Activated naive CD8-positive, alpha-beta T cell treated with anti-CD3 and anti-CD28 coated beads for 36 hours (primary cell): ENCODE results near the gene GSTA2. TPM values are rescaled to one million over a fixed set of nuclear protein-coding genes. Genes with fewer than 3 reads are reported as not detected.
"Not testable (repeated sequence)": the region's sequence is repeated elsewhere in the genome, so short reads cannot be mapped to it uniquely, and the experiment has no call there.

Source experiments
- DNase-seq: peaks from one replicate; pipeline ENCODE4 v3.0.0; 2021
- H3K27ac Mint-ChIP-seq: one replicate; pipeline ENCODE4 v1.8.0; 2022; ENCODE audit warnings: mild to moderate bottlenecking, moderate library complexity, mixed read lengths
- H3K27me3 Mint-ChIP-seq: one replicate; pipeline ENCODE4 v1.8.0; 2022; ENCODE audit warnings: mild to moderate bottlenecking, mixed read lengths
- H3K36me3 Mint-ChIP-seq: one replicate; pipeline ENCODE4 v1.8.0; 2021; ENCODE audit warnings: mild to moderate bottlenecking, mixed read lengths
- H3K4me1 Mint-ChIP-seq: one replicate; pipeline ENCODE4 v1.8.0; 2021; ENCODE audit warnings: mixed read lengths
- H3K4me3 Mint-ChIP-seq: one replicate; pipeline ENCODE4 v1.8.0; 2022; ENCODE audit warnings: mild to moderate bottlenecking, moderate library complexity, mixed read lengths
- H3K9me3 Mint-ChIP-seq: one replicate; pipeline ENCODE4 v1.8.0; 2022; ENCODE audit warnings: mixed read lengths
- total RNA-seq, 2 experiments: library from RNA; stranded (reverse); gene quantifications; one replicate each; pipeline ENCODE4 v1.2.3, GENCODE V29; 2021

The GSTA2 gene
- total RNA-seq: not detected

DNA sequence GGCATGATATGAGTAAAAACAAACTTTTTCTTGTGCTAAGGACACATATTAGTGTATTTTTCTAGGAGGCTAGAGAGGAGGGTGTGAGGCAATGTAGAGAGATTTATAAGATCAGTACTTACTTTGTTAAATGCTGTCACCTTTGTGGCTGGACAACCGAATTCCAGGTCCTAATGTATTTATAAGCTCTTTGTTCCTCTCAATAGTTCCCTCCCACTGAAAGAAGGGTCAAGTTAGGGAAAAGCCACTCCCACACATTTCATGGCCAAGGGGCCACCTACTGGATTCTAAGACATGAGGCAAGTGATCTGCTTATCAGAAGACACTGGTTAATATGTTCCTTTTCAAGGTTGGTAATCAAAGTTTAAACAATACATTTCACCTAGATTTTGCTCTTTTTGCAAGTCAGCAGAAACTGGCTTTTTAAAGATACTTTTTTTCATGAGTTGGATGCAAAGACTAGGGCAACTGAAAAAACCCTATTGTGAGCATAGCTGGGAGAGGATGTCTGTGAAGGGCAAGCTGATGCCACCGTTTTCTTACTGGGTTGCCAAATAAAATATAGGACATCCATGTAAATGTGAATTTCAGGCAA lies at the start of gene GSTA2:
GSTA2 (minus strand) TSS at position 154 of the 595 bp plus-strand sequence. CDS start 5,528 bp downstream, outside the sequence.
- H3K36me3 Mint-ChIP-seq, DNase-seq, H3K9me3 Mint-ChIP-seq, H3K4me1 Mint-ChIP-seq, H3K4me3 Mint-ChIP-seq, H3K27ac Mint-ChIP-seq: not testable (repeated sequence)
- peaks cover 19% of the 10 kb centered on the region for H3K27me3 Mint-ChIP-seq

- DNase-seq, H3K9me3 Mint-ChIP-seq, H3K27me3 Mint-ChIP-seq, H3K4me3 Mint-ChIP-seq, H3K36me3 Mint-ChIP-seq, H3K27ac Mint-ChIP-seq, H3K4me1 Mint-ChIP-seq: not testable (repeated sequence)
These were observed 46.5 kb upstream of the GSTA2 start for GRCh38 chr6:52809777-52810176.

- no peaks in the 10 kb centered on the region for H3K4me1 Mint-ChIP-seq
- DNase-seq: no peak
- peaks cover 7% of the 10 kb centered on the region for H3K27me3 Mint-ChIP-seq
These were observed 45.4 kb upstream of the GSTA2 start for GRCh38 chr6:52808660-52809059.

GRCh38 chr6:52803668-52804255 lies 40.5 kb upstream of the GSTA2 start, which contains the start of gene GSTA1:
Gene GSTA1, minus strand, starts transcription at chr6:52803816. Its CDS starts 4,549 bp downstream, at chr6:52799267.
- not testable (repeated sequence) for DNase-seq, H3K4me1 Mint-ChIP-seq, H3K9me3 Mint-ChIP-seq, H3K27ac Mint-ChIP-seq, H3K36me3 Mint-ChIP-seq, H3K4me3 Mint-ChIP-seq
- H3K27me3 Mint-ChIP-seq: peaks cover 26% of the 10 kb centered on the region

More at GRCh38 chr6:52808660-52809059, 45.4 kb upstream of the GSTA2 start:
- H3K9me3 Mint-ChIP-seq: no peaks in the 10 kb centered on the region
- H3K4me3 Mint-ChIP-seq: no peak overlapping the region
- no peaks in the 10 kb centered on the region for H3K36me3 Mint-ChIP-seq
- no peak overlapping the region for H3K27ac Mint-ChIP-seq

- no peaks in the 10 kb centered on the region for H3K9me3 Mint-ChIP-seq
- H3K4me3 Mint-ChIP-seq: no peak overlapping the region
- no peak overlapping the region for H3K27ac Mint-ChIP-seq
- no peaks in the 10 kb centered on the region for H3K36me3 Mint-ChIP-seq
- no peaks in the 10 kb centered on the region for H3K4me1 Mint-ChIP-seq
- peaks cover 26% of the 10 kb centered on the region for H3K27me3 Mint-ChIP-seq
- DNase-seq: no peak
These were observed 39.5 kb upstream of the GSTA2 start for GRCh38 chr6:52802806-52803205.

GRCh38 chr6:52801188-52801841 lies 38.0 kb upstream of the GSTA2 start:
- no peak for DNase-seq
- Mint-ChIP-seq H3K4me1 (no peaks in the 10 kb centered on the region), H3K9me3 (no peaks in the 10 kb centered on the region), H3K4me3 (no peak overlapping the region), H3K27me3 (peaks cover 34% of the 10 kb centered on the region), H3K27ac (no peak overlapping the region), H3K36me3 (no peaks in the 10 kb centered on the region)

DNA sequence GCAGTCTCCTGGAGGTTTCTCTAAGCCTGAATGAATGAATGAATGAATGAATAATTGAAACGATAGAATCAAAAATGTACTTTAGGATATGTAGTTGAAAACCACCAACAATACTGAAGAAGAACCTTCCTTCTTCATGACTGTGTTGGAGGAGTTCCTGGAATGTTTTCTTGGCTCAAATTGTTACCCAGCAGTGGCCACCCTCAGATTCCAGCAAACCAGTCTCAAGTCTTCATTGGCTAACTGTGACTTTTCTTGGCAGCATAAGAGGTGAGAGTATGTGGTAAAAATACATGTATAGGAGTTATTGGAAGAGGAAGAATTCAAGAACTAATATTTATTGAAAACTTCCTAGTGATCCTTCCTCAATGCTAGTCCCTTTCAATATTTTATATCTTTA lies 36.0 kb upstream of the GSTA2 start:
- H3K27me3 Mint-ChIP-seq: peaks cover 30% of the 10 kb centered on the region
- H3K27ac Mint-ChIP-seq, H3K4me3 Mint-ChIP-seq, H3K4me1 Mint-ChIP-seq, H3K36me3 Mint-ChIP-seq, H3K9me3 Mint-ChIP-seq, DNase-seq: not testable (repeated sequence)

GRCh38 chr6:52794366-52794765 lies 31.1 kb upstream of the GSTA2 start:
- DNase-seq, H3K27me3 Mint-ChIP-seq, H3K4me1 Mint-ChIP-seq, H3K4me3 Mint-ChIP-seq, H3K36me3 Mint-ChIP-seq, H3K9me3 Mint-ChIP-seq, H3K27ac Mint-ChIP-seq: not testable (repeated sequence)

GRCh38 chr6:52790861-52791260 lies 27.6 kb upstream of the GSTA2 start:
- H3K27ac Mint-ChIP-seq: no peak overlapping the region
- H3K27me3 Mint-ChIP-seq: peaks cover 13% of the 10 kb centered on the region
- peaks cover 4% of the 10 kb centered on the region for H3K9me3 Mint-ChIP-seq
- no peak for DNase-seq
- H3K4me1 Mint-ChIP-seq: peaks cover 2% of the 10 kb centered on the region
- H3K36me3 Mint-ChIP-seq: no peaks in the 10 kb centered on the region
- H3K4me3 Mint-ChIP-seq: no peak overlapping the region

DNA sequence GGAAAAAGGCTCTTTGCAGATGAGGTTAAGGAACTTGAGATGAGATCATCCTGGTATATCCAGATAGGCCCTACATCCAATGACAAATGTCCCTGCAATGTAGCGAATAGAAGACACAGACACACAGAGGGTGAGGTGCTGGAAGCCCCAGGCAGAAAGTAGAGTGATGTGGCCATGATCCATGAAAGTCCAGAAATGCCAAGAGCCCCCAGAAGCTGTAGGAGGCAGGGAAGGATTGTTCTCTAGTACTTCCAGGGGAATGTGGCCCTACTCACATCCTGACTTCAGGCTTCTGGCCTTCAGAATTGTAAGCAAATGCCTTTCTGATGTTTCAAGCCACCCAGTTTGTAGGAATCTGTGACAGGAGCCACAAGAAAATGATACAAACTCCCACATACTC lies 26.4 kb upstream of the GSTA2 start:
- H3K36me3 Mint-ChIP-seq, H3K9me3 Mint-ChIP-seq, DNase-seq, H3K27ac Mint-ChIP-seq, H3K4me3 Mint-ChIP-seq, H3K4me1 Mint-ChIP-seq: not testable (repeated sequence)
- peaks cover 13% of the 10 kb centered on the region for H3K27me3 Mint-ChIP-seq

DNA sequence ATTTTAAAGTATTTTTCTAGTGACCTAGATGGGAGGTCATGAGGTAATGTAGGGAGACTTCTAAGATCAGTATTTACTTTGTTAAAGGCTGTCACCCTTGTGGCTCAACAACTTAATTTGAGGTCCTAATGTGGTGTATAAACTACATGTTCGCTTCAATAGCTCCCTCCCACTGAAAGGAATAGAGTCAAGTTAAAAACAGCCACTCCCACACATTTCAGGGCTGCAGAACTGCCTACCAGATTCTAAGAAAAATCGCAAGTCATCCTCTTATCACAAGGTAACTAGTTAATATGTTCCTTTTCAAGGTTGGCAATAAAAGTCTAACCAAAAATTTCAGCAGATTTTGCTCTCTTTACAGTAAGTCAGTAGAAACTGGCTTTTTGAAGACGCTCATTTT lies 25.2 kb upstream of the GSTA2 start:
- peaks cover 13% of the 10 kb centered on the region for H3K27me3 Mint-ChIP-seq
- DNase-seq: no peak
- peaks cover 7% of the 10 kb centered on the region for H3K9me3 Mint-ChIP-seq
- H3K36me3 Mint-ChIP-seq: no peaks in the 10 kb centered on the region
- no peak overlapping the region for H3K4me3 Mint-ChIP-seq
- no peak overlapping the region for H3K27ac Mint-ChIP-seq
- peaks cover 2% of the 10 kb centered on the region for H3K4me1 Mint-ChIP-seq

DNA sequence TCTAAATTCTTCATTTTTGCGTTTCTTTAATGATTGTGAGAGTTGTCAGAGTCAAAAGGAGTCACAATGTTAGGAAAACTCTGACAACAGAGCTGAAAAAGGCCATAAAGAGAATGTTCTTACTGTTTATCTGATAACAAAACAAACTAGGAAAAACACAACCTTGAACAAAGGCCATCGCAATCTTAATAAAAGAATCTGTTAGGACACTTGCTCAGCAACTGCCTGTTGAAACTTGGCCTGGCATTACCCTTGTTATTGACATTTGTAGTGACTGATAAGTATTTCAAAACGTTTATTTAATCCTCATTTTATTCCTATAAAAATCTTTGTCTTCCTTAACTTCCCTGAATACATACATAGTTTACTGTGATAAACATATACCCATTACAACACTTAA lies 24.6 kb upstream of the GSTA2 start:
- peaks cover 13% of the 10 kb centered on the region for H3K27me3 Mint-ChIP-seq
- DNase-seq: no peak
- peaks cover 7% of the 10 kb centered on the region for H3K9me3 Mint-ChIP-seq
- H3K36me3 Mint-ChIP-seq: no peaks in the 10 kb centered on the region
- H3K27ac Mint-ChIP-seq: no peak overlapping the region
- H3K4me3 Mint-ChIP-seq: no peak overlapping the region
- peaks cover 2% of the 10 kb centered on the region for H3K4me1 Mint-ChIP-seq

- H3K4me3 Mint-ChIP-seq: no peak overlapping the region
- no peaks in the 10 kb centered on the region for H3K36me3 Mint-ChIP-seq
- no peak for DNase-seq
- H3K27me3 Mint-ChIP-seq: peaks cover 16% of the 10 kb centered on the region
- peaks cover 2% of the 10 kb centered on the region for H3K4me1 Mint-ChIP-seq
- no peak overlapping the region for H3K27ac Mint-ChIP-seq
- peaks cover 3% of the 10 kb centered on the region for H3K9me3 Mint-ChIP-seq
These were observed 23.1 kb upstream of the GSTA2 start for GRCh38 chr6:52786249-52786956.

DNA sequence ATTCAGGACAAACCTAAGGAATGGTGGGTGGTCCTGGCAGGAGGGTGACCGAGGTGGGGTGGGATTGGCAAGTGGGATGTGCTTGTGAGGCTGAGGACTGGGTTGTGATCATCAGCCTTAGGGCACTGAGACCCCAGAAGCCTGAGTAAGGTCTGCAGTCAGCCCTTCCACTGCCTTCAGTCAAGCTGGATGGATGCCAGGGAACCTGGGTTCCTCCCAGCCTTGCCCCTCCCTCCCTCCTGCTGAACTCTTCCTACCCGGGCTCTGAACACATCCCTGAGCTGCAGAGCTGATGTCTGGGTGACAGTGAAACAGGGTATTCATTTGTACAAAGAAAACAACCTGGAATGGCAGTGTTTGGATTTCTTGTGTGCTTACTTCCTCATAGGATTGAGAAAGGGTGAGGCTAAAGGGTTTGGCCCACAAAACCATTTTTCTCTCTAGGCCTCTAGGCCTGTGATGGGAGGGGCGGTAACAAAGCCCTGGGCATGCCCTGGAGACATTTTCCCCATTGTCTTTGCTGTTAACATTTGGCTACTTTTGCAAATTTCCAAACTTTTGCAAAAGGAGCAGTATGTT lies 19.5 kb upstream of the GSTA2 start:
- not testable (repeated sequence) for DNase-seq, H3K36me3 Mint-ChIP-seq, H3K9me3 Mint-ChIP-seq, H3K4me3 Mint-ChIP-seq, H3K4me1 Mint-ChIP-seq, H3K27ac Mint-ChIP-seq
- peaks cover 23% of the 10 kb centered on the region for H3K27me3 Mint-ChIP-seq

DNA sequence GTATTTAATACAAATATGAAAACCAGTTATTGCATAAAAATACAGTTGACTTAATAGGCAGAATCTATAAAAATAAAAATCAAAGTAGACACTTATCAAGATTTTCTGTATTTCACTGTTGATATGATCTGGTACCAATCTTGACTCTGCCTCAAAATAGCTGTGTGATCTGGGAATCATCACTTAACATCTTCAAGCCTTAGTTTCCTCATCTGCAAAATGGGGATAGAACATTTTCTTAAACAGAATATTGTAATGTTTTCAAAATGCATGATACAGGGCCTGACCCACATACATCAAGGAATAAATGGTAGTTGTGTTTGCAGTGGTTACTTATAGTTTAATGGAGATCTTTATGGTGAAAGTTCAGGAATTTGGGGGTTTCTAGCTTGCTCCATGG lies 18.9 kb upstream of the GSTA2 start:
- H3K27me3 Mint-ChIP-seq: peaks cover 19% of the 10 kb centered on the region
- not testable (repeated sequence) for DNase-seq, H3K4me3 Mint-ChIP-seq, H3K9me3 Mint-ChIP-seq, H3K27ac Mint-ChIP-seq, H3K36me3 Mint-ChIP-seq, H3K4me1 Mint-ChIP-seq
